ENCODE results near the gene VWCE.

DNA sequence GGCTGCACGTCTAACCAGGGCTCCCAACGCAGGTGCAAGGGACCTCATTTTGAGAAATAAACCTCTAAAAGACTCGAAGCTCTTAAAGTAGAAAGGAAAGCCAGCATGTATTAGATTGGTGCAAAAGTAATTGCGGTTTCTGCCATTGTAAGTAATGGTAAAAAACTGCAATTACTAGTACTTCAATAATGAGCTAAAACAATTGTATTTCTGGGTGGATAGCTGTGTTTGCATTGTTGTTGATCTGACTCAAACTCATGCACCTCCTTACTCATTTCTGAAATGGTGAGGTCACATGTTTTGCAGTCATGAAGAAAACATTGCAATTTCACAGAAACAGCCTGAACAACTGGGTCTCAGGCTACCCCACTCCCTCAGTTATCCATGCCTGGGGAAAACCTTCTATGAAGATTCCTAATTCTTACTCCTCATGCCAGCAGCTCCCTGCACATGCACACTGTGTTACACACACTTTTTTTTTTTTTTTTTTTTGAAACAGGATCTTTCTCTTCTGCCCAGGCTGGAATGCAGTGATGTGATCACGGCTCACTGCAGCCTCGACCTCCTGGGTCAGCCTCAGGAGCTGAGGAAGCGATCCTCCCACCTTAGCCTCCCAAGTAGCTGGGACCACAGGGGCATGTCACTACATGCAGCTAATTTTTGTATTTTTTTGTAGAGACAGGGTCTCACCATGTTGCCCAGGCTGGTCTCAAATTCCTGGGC lies 24.6 kb downstream of the VWCE start:
- no peak for TF ChIP-seq GATA2 (CRISPR knock-in tag; IDR thresholded peaks at IDR 0.05)
- TF ChIP-seq TEAD4 (IDR thresholded peaks at IDR 0.05; ENCODE audit: borderline replicate concordance, insufficient read depth): no peak
- no peak for TF ChIP-seq POLR2AphosphoS5 (IDR thresholded peaks at IDR 0.05; ENCODE audit: low read depth, low read length)
- TF ChIP-seq, protein P1, sequence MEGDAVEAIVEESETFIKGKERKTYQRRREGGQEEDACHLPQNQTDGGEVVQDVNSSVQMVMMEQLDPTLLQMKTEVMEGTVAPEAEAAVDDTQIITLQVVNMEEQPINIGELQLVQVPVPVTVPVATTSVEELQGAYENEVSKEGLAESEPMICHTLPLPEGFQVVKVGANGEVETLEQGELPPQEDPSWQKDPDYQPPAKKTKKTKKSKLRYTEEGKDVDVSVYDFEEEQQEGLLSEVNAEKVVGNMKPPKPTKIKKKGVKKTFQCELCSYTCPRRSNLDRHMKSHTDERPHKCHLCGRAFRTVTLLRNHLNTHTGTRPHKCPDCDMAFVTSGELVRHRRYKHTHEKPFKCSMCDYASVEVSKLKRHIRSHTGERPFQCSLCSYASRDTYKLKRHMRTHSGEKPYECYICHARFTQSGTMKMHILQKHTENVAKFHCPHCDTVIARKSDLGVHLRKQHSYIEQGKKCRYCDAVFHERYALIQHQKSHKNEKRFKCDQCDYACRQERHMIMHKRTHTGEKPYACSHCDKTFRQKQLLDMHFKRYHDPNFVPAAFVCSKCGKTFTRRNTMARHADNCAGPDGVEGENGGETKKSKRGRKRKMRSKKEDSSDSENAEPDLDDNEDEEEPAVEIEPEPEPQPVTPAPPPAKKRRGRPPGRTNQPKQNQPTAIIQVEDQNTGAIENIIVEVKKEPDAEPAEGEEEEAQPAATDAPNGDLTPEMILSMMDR (IDR thresholded peaks at IDR 0.05): no peak
- no peak for TF ChIP-seq EZH2phosphoT487 (IDR thresholded peaks at IDR 0.05; ENCODE audit: borderline replicate concordance, low read depth)
- TF ChIP-seq, protein P2, sequence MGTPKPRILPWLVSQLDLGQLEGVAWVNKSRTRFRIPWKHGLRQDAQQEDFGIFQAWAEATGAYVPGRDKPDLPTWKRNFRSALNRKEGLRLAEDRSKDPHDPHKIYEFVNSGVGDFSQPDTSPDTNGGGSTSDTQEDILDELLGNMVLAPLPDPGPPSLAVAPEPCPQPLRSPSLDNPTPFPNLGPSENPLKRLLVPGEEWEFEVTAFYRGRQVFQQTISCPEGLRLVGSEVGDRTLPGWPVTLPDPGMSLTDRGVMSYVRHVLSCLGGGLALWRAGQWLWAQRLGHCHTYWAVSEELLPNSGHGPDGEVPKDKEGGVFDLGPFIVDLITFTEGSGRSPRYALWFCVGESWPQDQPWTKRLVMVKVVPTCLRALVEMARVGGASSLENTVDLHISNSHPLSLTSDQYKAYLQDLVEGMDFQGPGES (IDR thresholded peaks at IDR 0.05; ENCODE audit: low read depth, low read length): no peak
- TF ChIP-seq RCOR1 (IDR thresholded peaks at IDR 0.05; ENCODE audit: low read length): no peak
- no peak for TF ChIP-seq NRF1 (IDR thresholded peaks at IDR 0.05; ENCODE audit: low read depth, low read length)
- TF ChIP-seq YY1 (IDR thresholded peaks at IDR 0.05; ENCODE audit: low read depth): no peak
- no peak for TF ChIP-seq NFIC (IDR thresholded peaks at IDR 0.05; ENCODE audit: borderline replicate concordance)
